HepG2 (cell line): ENCODE data around the gene TNFAIP2. TPM values are rescaled to one million over a fixed set of nuclear protein-coding genes. Genes with fewer than 3 reads are reported as not detected.

Source experiments
- ATAC-seq: fragments of 200-7000 bp; cut with Tn5 transposase; 3 replicates; pipeline ENCODE4 v1.9.1; 2020; ENCODE audit warnings: mild to moderate bottlenecking, moderate library complexity
- BruUV-seq: library from RNA; stranded (reverse); fragments of 400-500 nt; replicated peaks from 2 replicates; lab custom pipeline; 2021; lab: Mats Ljungman, UMichigan
- CTCF ChIA-PET: fragments of 300-600 bp; formaldehyde crosslinking; extraction: SDS; loops from one replicate; lab custom pipeline; 2021; ENCODE audit warnings: low total read pairs, inconsistent platforms, low intra/inter-chr PET ratio; lab: Yijun Ruan, JAX
- POLR2A ChIA-PET: fragments of 350-600 bp; sonication (Branson Sonifier 250); formaldehyde crosslinking; loops from one replicate; lab custom pipeline; 2020; ENCODE audit warnings: antibody characterized with exemption, inconsistent platforms; lab: Yijun Ruan, JAX
- DNase-seq: peaks from one replicate; pipeline ENCODE4 v3.0.0-alpha.2; 2015; ENCODE audit warnings: low spot score
- FAIRE-seq: peaks from 3 replicates; lab custom pipeline; 2011; peaks lifted over from hg19 to GRCh38; lab: Jason Lieb, UNC
- H2AFZ ChIP-seq: one replicate; pipeline ENCODE4 v1.6.1; 2011; ENCODE audit warnings: low read length, inconsistent platforms
- H3K27ac ChIP-seq: fragments of 300-600 bp; 3 replicates; pipeline ENCODE4 v1.8.0; 2011; ENCODE audit warnings: mixed run types, mild to moderate bottlenecking, mixed read lengths, low read length, inconsistent platforms; ENCODE audit not compliant: insufficient read depth; ENCODE audit errors: extremely low read length
- H3K27me3 ChIP-seq, 2 experiments: fragments of 200-600 bp in 1 of 2; 2 replicates in 1 of 2; 3 replicates in 1 of 2; pipeline versions ENCODE4 v1.6.0 to v1.8.0; 2011; ENCODE audit warnings: low read length in 2 of 2, mild to moderate bottlenecking in 2 of 2, moderate library complexity in 2 of 2, inconsistent platforms in 1 of 2; ENCODE audit not compliant: insufficient read depth in 2 of 2, control insufficient read depth in 1 of 2
- H3K36me3 ChIP-seq, 2 experiments: fragments of 200-600 bp in 1 of 2; replicated peaks in 1 of 2; 2 replicates in 1 of 2; 3 replicates in 1 of 2; pipeline versions ENCODE4 v1.5.1 to v1.8.0; 2011; ENCODE audit warnings: low read length in 2 of 2, inconsistent platforms in 1 of 2; ENCODE audit not compliant: insufficient read depth in 2 of 2, control insufficient read depth in 1 of 2
- H3K4me1 ChIP-seq: 2 replicates; pipeline ENCODE4 v1.5.1; 2012; ENCODE audit warnings: low read length, inconsistent platforms; ENCODE audit not compliant: insufficient read depth
- H3K4me2 ChIP-seq: 2 replicates; pipeline ENCODE4 v1.6.0; 2011; ENCODE audit warnings: low read depth, low read length, inconsistent platforms
- H3K4me3 ChIP-seq, 3 experiments: fragments of 200-600 bp in 1 of 3; sonication (generic), shearing (Covaris generic) in 1 of 3; replicated peaks in 1 of 3; 2 replicates each; pipeline ENCODE4 v1.5.1; 2011 to 2016; ENCODE audit warnings: low read length in 3 of 3, inconsistent platforms in 2 of 3, low read depth in 2 of 3, mild to moderate bottlenecking in 2 of 3, control low read depth in 1 of 3, mixed read lengths in 1 of 3; ENCODE audit not compliant: insufficient read depth in 1 of 3
- H3K79me2 ChIP-seq: one replicate; pipeline ENCODE4 v1.6.1; 2011; ENCODE audit warnings: low read length, inconsistent platforms; ENCODE audit not compliant: insufficient read depth
- H3K9ac ChIP-seq: 2 replicates; pipeline ENCODE4 v1.6.0; 2011; ENCODE audit warnings: mild to moderate bottlenecking, low read depth, low read length, inconsistent platforms; ENCODE audit not compliant: insufficient read depth
- H3K9me3 ChIP-seq: 2 replicates; pipeline ENCODE4 v1.5.1; 2012; ENCODE audit warnings: mild to moderate bottlenecking, low read length
- H4K20me1 ChIP-seq: 2 replicates; pipeline ENCODE4 v1.6.0; 2011; ENCODE audit warnings: inconsistent platforms, mild to moderate bottlenecking, low read length, moderate library complexity; ENCODE audit not compliant: insufficient read depth
- ATAD3A ChIP-seq: sonication (generic); formaldehyde crosslinking; IDR thresholded peaks from 2 replicates; pipeline ENCODE4 v1.4.0; 2020; ENCODE audit warnings: missing genetic modification reagents
- ATF7-NPFF ChIP-seq: sonication (generic); formaldehyde crosslinking; IDR thresholded peaks from 2 replicates; pipeline ENCODE4 v1.8.1; 2023; ENCODE audit warnings: mild to moderate bottlenecking, low read depth, missing genetic modification reagents, moderate library complexity
- CEBPB ChIP-seq: IDR thresholded peaks from 2 replicates; pipeline ENCODE4 v1.6.1; 2011; ENCODE audit warnings: low read depth, low read length, improper control_type of control experiment, borderline replicate concordance
- CENPT ChIP-seq: sonication (generic); formaldehyde crosslinking; IDR thresholded peaks from 2 replicates; pipeline ENCODE4 v1.8.0; 2022; ENCODE audit warnings: low read depth, mild to moderate bottlenecking, moderate library complexity, missing genetic modification reagents
- MAF1 ChIP-seq: sonication (generic); formaldehyde crosslinking; IDR thresholded peaks from 2 replicates; pipeline ENCODE4 v1.5.0; 2020; ENCODE audit warnings: missing genetic modification reagents, borderline replicate concordance
- NR1H2 ChIP-seq: sonication (generic); formaldehyde crosslinking; IDR thresholded peaks from 2 replicates; pipeline ENCODE4 v1.8.1; 2022; ENCODE audit warnings: low read depth, missing genetic modification reagents, borderline replicate concordance
- SOX6 ChIP-seq, 2 experiments: fragments of 450-650 bp in 1 of 2; sonication (generic) in 1 of 2; formaldehyde crosslinking in 1 of 2; IDR thresholded peaks; 2 replicates each; pipeline versions ENCODE4 v1.4.0 to v1.6.1; 2017 to 2020; ENCODE audit warnings: antibody characterized with exemption in 1 of 2, mild to moderate bottlenecking in 1 of 2, missing genetic modification reagents in 1 of 2
- TBL1XR1 ChIP-seq: fragments of 150-350 bp; IDR thresholded peaks from 2 replicates; pipeline ENCODE4 v1.6.1; 2014; ENCODE audit warnings: borderline replicate concordance, low read length; ENCODE audit not compliant: partially characterized antibody
- TCF7L2 ChIP-seq: IDR thresholded peaks from 2 replicates; pipeline ENCODE4 v1.6.1; 2011; ENCODE audit warnings: mild to moderate bottlenecking, low read depth, low read length, moderate library complexity
- ZFX ChIP-seq: sonication (generic); formaldehyde crosslinking; IDR thresholded peaks from 2 replicates; pipeline ENCODE4 v1.4.0; 2020; ENCODE audit warnings: mild to moderate bottlenecking, low read depth, missing genetic modification reagents, moderate library complexity
- ZNF788 ChIP-seq: sonication (generic); formaldehyde crosslinking; IDR thresholded peaks from 2 replicates; pipeline ENCODE4 v1.5.0; 2020; ENCODE audit warnings: mild to moderate bottlenecking, missing genetic modification reagents, borderline replicate concordance
- WGBS: methylation state at CpG from one replicate; pipeline ENCODE4 v1.1.6; 2017; ENCODE audit warnings: low lambda C conversion rate; 5-methylcytosine and 5-hydroxymethylcytosine counted together
- in situ Hi-C: cut with HindIII; loops from 2 replicates; pipeline ENCODE4 v1.10.0; 2017; ENCODE audit warnings: low pct_unique_long_range_greater_than_20kb; ENCODE audit not compliant: extremely low pct_ligation_motif_present
- intact Hi-C: fragments of 100-400 bp; cut with micrococcal nuclease; formaldehyde crosslinking; loops from one replicate; pipeline ENCODE4 v1.10.0; 2022; ENCODE audit not compliant: unreplicated experiment
- polyA plus RNA-seq, 8 experiments: library from polyadenylated mRNA; depleted of rRNA in 3 of 8; stranded (reverse) in 7 of 8; unstranded in 1 of 8; fragments of >200 nt; fragmentation: Illumina TruSeq in 4 of 8; extraction: Trizol in 4 of 8; gene quantifications; 2 replicates each; pipeline versions ENCODE4 v1.2.1 to v1.2.3, GENCODE V29; 2011 to 2016; ENCODE audit warnings: low read depth in 4 of 8, missing spikeins in 1 of 8, mixed read lengths in 1 of 8; ENCODE audit not compliant: insufficient read depth in 1 of 8
- total RNA-seq, 5 experiments: library from RNA; depleted of rRNA; stranded (reverse); fragments of >200 nt; fragmentation: Illumina TruSeq; extraction: Trizol; gene quantifications; 2 replicates each; pipeline ENCODE4 v1.2.3, GENCODE V29; 2016; ENCODE audit warnings: low read depth in 1 of 5
- TF ChIP-seq, protein P1 (sequence below): sonication (generic); formaldehyde crosslinking; IDR thresholded peaks from 2 replicates; pipeline ENCODE4 v1.4.0; 2020; ENCODE audit warnings: missing genetic modification reagents
- TF ChIP-seq, protein P2 (sequence below), 2 experiments: sonication (generic) in 1 of 2; formaldehyde crosslinking in 1 of 2; IDR thresholded peaks; 2 replicates each; pipeline versions ENCODE4 v1.4.0 to v1.6.1; 2018 to 2020; ENCODE audit warnings: missing genetic modification reagents in 2 of 2, borderline replicate concordance in 1 of 2, low read depth in 1 of 2, mild to moderate bottlenecking in 1 of 2, missing biosample characterization in 1 of 2

TNFAIP2 gene
- total and polyA plus RNA-seq, 2 of the 13 experiments (the other 11 are each of a cell fraction or from before 2014, with no cell fraction given), result 0.46 to 1.5 TPM

DNA sequence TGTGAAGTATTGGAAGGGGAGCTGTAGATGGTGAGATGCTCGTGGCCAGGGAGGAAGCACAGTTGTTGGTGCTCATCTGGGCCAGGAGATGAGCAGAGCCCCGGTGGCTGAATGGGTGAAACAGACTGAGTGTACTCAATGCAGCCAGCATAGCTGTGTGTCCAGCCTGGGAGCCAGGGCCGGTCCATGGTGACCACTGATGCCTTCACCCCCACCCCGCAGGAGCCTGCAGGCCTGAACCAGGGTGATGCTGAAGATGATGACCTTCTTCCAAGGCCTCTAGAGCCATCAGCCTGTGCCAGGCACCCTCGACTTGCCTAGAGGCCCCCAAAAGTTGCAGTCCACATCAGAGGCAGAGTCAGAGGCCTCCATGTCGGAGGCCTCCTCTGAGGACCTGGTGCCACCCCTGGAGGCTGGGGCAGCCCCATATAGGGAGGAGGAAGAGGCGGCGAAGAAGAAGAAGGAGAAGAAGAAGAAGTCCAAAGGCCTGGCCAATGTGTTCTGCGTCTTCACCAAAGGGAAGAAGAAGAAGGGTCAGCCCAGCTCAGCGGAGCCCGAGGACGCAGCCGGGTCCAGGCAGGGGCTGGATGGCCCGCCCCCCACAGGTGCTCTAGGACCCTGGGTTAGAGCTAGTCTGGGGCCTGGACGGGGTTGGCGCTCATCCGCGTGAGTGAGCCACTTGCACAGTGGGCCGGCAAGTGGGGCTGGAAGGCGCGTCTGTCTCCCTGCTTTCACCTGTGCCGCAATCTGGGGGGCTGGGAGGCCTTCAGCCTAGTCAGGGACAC, 3.0 kb downstream of the TNFAIP2 start:
- ChIA-PET CTCF (interaction anchor here (0.9 to 1.8 kb wide), 4 partner anchors 21 to 166 kb away, joined by 4 to 10 read pairs (median 6); no protein-coding TSS in a partner anchor), POLR2A (interaction anchor here (0.8 to 1.5 kb wide), 6 partner anchors 10 to 208 kb away, joined by 3 to 7 read pairs (median 5); partner anchors contain the start of gene EIF5)
- H3K4me2 ChIP-seq, result peak overlapping the region; percentile 80
- no peak for ATAC-seq
- WGBS, result 25% methylated on average over 15 of the region's 22 CpGs
- no peak overlapping the region for H3K27ac ChIP-seq
- intact Hi-C loops, result no loop called here
- no peak overlapping the region for H3K9ac ChIP-seq
- in situ Hi-C loops, result no loop called here
- peak overlapping the region in 2 of 3 experiments; percentile 11 to 65; a peak in 4 of 6 replicates for H3K4me3 ChIP-seq
- no peaks in the 10 kb centered on the region for H3K9me3 ChIP-seq
- no peak overlapping the region for H2AFZ ChIP-seq
- no peaks in the 10 kb centered on the region for H3K79me2 ChIP-seq
- H4K20me1 ChIP-seq, result no peaks in the 10 kb centered on the region; the same call in 1 of the 2 replicates
- no peak for DNase-seq
- TF ChIP-seq ATAD3A (CRISPR knock-in tag) (no peak), CEBPB (no peak), ZNF788 (CRISPR knock-in tag) (0 out of 2 replicates have a peak, but pooled peaks have one; percentile 30), TCF7L2 (no peak)
- peaks cover 30% of the 10 kb centered on the region for H3K4me1 ChIP-seq
- FAIRE-seq, result no peak
- no TSS peak for BruUV-seq
- peaks cover 7 to 67% of the 10 kb centered on the region in 2 experiments; a peak in 4 of 5 replicates for H3K27me3 ChIP-seq
- H3K36me3 ChIP-seq, result no peaks in the 10 kb centered on the region

DNA sequence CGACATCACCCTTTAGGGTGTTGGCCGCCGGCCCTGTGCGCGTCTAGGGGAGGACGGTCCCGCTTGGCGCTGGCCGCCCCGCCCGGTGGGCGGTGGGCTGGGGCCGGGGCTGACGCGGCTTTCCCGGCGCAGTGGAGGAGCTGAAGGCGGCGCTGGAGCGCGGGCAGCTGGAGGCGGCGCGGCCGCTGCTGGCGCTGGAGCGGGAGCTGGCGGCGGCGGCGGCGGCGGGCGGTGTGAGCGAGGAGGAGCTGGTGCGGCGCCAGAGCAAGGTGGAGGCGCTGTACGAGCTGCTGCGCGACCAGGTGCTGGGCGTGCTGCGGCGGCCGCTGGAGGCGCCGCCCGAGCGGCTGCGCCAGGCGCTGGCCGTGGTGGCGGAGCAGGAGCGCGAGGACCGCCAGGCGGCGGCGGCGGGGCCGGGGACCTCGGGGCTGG, 3.6 kb downstream of the TNFAIP2 start:
- H3K9ac ChIP-seq, result no peak overlapping the region
- in situ Hi-C loops (no loop called here), intact Hi-C loops (no loop called here)
- POLR2A ChIA-PET, result interaction anchor here (0.7 to 1.5 kb wide), 8 partner anchors 11 to 208 kb away, joined by 3 to 7 read pairs (median 5); partner anchors contain the start of gene EIF5
- CTCF ChIA-PET, result interaction anchor here (0.9 to 1.8 kb wide), 4 partner anchors 22 to 166 kb away, joined by 4 to 10 read pairs (median 6); no protein-coding TSS in a partner anchor
- DNase-seq, result peak; percentile 63
- H3K4me3 ChIP-seq, result peak overlapping the region in 2 of 3 experiments; percentile 11 to 65; a peak in 4 of 6 replicates
- FAIRE-seq, result no peak
- no CpG with 5 or more reads among the region's 62 CpGs for WGBS
- H3K4me2 ChIP-seq, result peak overlapping the region; percentile 80
- peaks cover 7 to 68% of the 10 kb centered on the region in 2 experiments; a peak in 4 of 5 replicates for H3K27me3 ChIP-seq
- H3K9me3 ChIP-seq, result no peaks in the 10 kb centered on the region
- peak; percentile 87 for ATAC-seq
- no TSS peak for BruUV-seq
- H3K27ac ChIP-seq, result no peak overlapping the region
- no peaks in the 10 kb centered on the region for H3K36me3 ChIP-seq
- no peak overlapping the region for H2AFZ ChIP-seq
- H3K79me2 ChIP-seq, result no peaks in the 10 kb centered on the region
- H3K4me1 ChIP-seq, result peaks cover 29% of the 10 kb centered on the region
- H4K20me1 ChIP-seq, result no peaks in the 10 kb centered on the region
- TF ChIP-seq, protein P1, sequence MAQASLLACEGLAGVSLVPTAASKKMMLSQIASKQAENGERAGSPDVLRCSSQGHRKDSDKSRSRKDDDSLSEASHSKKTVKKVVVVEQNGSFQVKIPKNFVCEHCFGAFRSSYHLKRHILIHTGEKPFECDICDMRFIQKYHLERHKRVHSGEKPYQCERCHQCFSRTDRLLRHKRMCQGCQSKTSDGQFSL (CRISPR knock-in tag), result no peak
- TF ChIP-seq TBL1XR1 (no peak), CENPT (no peak), SOX6 (IDR thresholded peaks at IDR 0.05) (no peak), SOX6 (CRISPR knock-in tag; IDR thresholded peaks at IDR 0.05) (no peak), NR1H2 (CRISPR knock-in tag) (no peak), MAF1 (CRISPR knock-in tag) (no peak), ATF7-NPFF (CRISPR knock-in tag) (peak; percentile 60; the same call in 1 of the 2 replicates), ZFX (CRISPR knock-in tag) (peak; percentile 45; the same call in 1 of the 2 replicates)
- TF ChIP-seq, protein P2, sequence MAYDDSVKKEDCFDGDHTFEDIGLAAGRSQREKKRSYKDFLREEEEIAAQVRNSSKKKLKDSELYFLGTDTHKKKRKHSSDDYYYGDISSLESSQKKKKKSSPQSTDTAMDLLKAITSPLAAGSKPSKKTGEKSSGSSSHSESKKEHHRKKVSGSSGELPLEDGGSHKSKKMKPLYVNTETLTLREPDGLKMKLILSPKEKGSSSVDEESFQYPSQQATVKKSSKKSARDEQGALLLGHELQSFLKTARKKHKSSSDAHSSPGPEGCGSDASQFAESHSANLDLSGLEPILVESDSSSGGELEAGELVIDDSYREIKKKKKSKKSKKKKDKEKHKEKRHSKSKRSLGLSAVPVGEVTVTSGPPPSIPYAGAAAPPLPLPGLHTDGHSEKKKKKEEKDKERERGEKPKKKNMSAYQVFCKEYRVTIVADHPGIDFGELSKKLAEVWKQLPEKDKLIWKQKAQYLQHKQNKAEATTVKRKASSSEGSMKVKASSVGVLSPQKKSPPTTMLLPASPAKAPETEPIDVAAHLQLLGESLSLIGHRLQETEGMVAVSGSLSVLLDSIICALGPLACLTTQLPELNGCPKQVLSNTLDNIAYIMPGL (CRISPR knock-in tag; IDR thresholded peaks at IDR 0.05; ENCODE audit: borderline replicate concordance in 1 of 2, low read depth in 1 of 2), result no peak
